Panc1 (cell line): ENCODE measurements around the gene NOL7. TPM values are rescaled to one million over a fixed set of nuclear protein-coding genes. Genes with fewer than 3 reads are reported as not detected.

Source experiments
- ATAC-seq: fragments of 200-7000 bp; cut with Tn5 transposase; 2 replicates; pipeline ENCODE4 v1.9.1; 2020; ENCODE audit warnings: mild to moderate bottlenecking, moderate library complexity
- BruUV-seq: library from RNA; stranded (reverse); fragments of 400-500 nt; replicated peaks from 2 replicates; lab custom pipeline; 2021; lab: Mats Ljungman, UMichigan
- CTCF ChIA-PET: fragments of 300-600 bp; sonication (Branson Sonifier 250); formaldehyde crosslinking; loops from one replicate; lab custom pipeline; 2022; ENCODE audit warnings: antibody characterized with exemption; lab: Charles Lee
- POLR2A ChIA-PET: fragments of 300-600 bp; sonication (Branson Sonifier 250); formaldehyde crosslinking; loops from one replicate; lab custom pipeline; 2022; ENCODE audit warnings: antibody characterized with exemption; lab: Charles Lee
- DNase-seq: peaks from one replicate; pipeline ENCODE4 v3.0.0-alpha.2; 2010; ENCODE audit warnings: low read depth, low spot score
- H3K27ac ChIP-seq: 2 replicates; pipeline ENCODE4 v1.5.1; 2011; ENCODE audit warnings: mild to moderate bottlenecking, low read length, inconsistent platforms
- H3K27me3 ChIP-seq: fragments of 200-500 bp; sonication (Bioruptor generic); 2 replicates; pipeline ENCODE4 v1.6.0; 2014; ENCODE audit warnings: low read length, inconsistent platforms; ENCODE audit not compliant: control insufficient read depth, insufficient read depth
- H3K36me3 ChIP-seq: fragments of 200-500 bp; sonication (Bioruptor generic); 2 replicates; pipeline ENCODE4 v1.5.1; 2014; ENCODE audit warnings: inconsistent platforms, mild to moderate bottlenecking, low read length, moderate library complexity; ENCODE audit not compliant: control insufficient read depth, insufficient read depth
- H3K4me1 ChIP-seq: 2 replicates; pipeline ENCODE4 v1.5.1; 2011; ENCODE audit warnings: inconsistent platforms, mild to moderate bottlenecking, low read length, moderate library complexity; ENCODE audit not compliant: control insufficient read depth, insufficient read depth
- H3K4me3 ChIP-seq, 2 experiments: 2 replicates each; pipeline ENCODE4 v1.5.1; 2011 to 2012; ENCODE audit warnings: low read depth in 2 of 2, low read length in 2 of 2, mild to moderate bottlenecking in 2 of 2, inconsistent platforms in 1 of 2, moderate library complexity in 1 of 2
- H3K9me3 ChIP-seq: fragments of 200-500 bp; sonication (Bioruptor generic); 2 replicates; pipeline ENCODE4 v1.5.1; 2014; ENCODE audit warnings: low read depth, mild to moderate bottlenecking, inconsistent platforms, low read length, moderate library complexity; ENCODE audit not compliant: control insufficient read depth, insufficient read depth
- POLR2AphosphoS5 ChIP-seq: IDR thresholded peaks from 2 replicates; pipeline ENCODE4 v1.6.1; 2012; ENCODE audit warnings: mild to moderate bottlenecking, low read depth, low read length, moderate library complexity
- SIN3A ChIP-seq: IDR thresholded peaks from 2 replicates; pipeline ENCODE4 v1.6.1; 2012; ENCODE audit warnings: low read depth, mild to moderate bottlenecking, low read length, moderate library complexity, borderline replicate concordance; ENCODE audit not compliant: insufficient read depth
- TCF7L2 ChIP-seq: IDR thresholded peaks from 2 replicates; pipeline ENCODE4 v1.6.1; 2011; ENCODE audit warnings: mild to moderate bottlenecking, low read depth, low read length, inconsistent platforms
- in situ Hi-C: cut with HindIII; loops from 2 replicates; pipeline ENCODE4 v1.10.0; 2016; ENCODE audit warnings: low sequenced_read_pairs, low pct_unique_long_range_greater_than_20kb
- intact Hi-C: fragments of 100-400 bp; cut with micrococcal nuclease; formaldehyde crosslinking; loops from one replicate; pipeline ENCODE4 v1.10.0; 2022; ENCODE audit not compliant: unreplicated experiment
- total RNA-seq: library from RNA; stranded (reverse); gene quantifications from one replicate; pipeline ENCODE4 v1.2.1, GENCODE V29; 2021; ENCODE audit not compliant: unreplicated experiment
- TF ChIP-seq, protein P1 (sequence below): fragments of 450-650 bp; IDR thresholded peaks from 2 replicates; pipeline ENCODE4 v1.5.1; 2017; ENCODE audit warnings: mild to moderate bottlenecking
- TF ChIP-seq, protein P2 (sequence below), 2 experiments: IDR thresholded peaks; 2 replicates each; pipeline ENCODE4 v1.6.1; 2011 to 2012; ENCODE audit warnings: low read depth in 2 of 2, control low read depth in 1 of 2, low read length in 1 of 2, mild to moderate bottlenecking in 1 of 2, moderate library complexity in 1 of 2; ENCODE audit not compliant: insufficient read depth in 1 of 2

NOL7 gene
- total RNA-seq, 1 experiment from 2014 or later, result 74.4 TPM

DNA sequence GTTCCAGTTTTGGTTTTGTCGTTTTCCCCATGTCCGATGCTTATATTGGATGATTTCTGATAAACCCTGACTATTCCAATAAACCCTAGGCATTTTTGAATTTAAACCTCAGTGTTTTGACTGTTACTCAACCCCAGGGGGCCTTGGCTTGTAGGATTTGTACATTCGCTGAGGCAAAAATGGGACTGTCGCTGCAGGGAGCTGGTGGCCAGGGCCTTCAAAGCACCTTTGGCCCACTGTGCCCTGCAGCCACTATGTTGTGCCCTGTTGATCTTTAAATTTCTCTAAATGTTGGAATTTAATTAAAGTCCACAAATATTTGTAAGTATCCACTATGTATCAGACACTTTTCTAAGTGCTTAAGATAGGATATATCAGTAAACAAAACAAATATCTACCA, 9.5 kb upstream of the NOL7 start:
- ChIA-PET POLR2A (no interaction called here), CTCF (no interaction called here)
- no peak overlapping the region for H3K27ac ChIP-seq
- in situ Hi-C loops, result no loop called here
- no peaks in the 10 kb centered on the region for H3K9me3 ChIP-seq
- H3K4me1 ChIP-seq, result no peaks in the 10 kb centered on the region
- intact Hi-C loops, result no loop called here
- DNase-seq (no peak), ATAC-seq (no peak)
- H3K4me3 ChIP-seq, result no peak overlapping the region
- no TSS peak for BruUV-seq
- TF ChIP-seq, protein P1, sequence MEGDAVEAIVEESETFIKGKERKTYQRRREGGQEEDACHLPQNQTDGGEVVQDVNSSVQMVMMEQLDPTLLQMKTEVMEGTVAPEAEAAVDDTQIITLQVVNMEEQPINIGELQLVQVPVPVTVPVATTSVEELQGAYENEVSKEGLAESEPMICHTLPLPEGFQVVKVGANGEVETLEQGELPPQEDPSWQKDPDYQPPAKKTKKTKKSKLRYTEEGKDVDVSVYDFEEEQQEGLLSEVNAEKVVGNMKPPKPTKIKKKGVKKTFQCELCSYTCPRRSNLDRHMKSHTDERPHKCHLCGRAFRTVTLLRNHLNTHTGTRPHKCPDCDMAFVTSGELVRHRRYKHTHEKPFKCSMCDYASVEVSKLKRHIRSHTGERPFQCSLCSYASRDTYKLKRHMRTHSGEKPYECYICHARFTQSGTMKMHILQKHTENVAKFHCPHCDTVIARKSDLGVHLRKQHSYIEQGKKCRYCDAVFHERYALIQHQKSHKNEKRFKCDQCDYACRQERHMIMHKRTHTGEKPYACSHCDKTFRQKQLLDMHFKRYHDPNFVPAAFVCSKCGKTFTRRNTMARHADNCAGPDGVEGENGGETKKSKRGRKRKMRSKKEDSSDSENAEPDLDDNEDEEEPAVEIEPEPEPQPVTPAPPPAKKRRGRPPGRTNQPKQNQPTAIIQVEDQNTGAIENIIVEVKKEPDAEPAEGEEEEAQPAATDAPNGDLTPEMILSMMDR, result no peak
- TF ChIP-seq TCF7L2 (no peak), POLR2AphosphoS5 (no peak), SIN3A (no peak)
- TF ChIP-seq, protein P2, sequence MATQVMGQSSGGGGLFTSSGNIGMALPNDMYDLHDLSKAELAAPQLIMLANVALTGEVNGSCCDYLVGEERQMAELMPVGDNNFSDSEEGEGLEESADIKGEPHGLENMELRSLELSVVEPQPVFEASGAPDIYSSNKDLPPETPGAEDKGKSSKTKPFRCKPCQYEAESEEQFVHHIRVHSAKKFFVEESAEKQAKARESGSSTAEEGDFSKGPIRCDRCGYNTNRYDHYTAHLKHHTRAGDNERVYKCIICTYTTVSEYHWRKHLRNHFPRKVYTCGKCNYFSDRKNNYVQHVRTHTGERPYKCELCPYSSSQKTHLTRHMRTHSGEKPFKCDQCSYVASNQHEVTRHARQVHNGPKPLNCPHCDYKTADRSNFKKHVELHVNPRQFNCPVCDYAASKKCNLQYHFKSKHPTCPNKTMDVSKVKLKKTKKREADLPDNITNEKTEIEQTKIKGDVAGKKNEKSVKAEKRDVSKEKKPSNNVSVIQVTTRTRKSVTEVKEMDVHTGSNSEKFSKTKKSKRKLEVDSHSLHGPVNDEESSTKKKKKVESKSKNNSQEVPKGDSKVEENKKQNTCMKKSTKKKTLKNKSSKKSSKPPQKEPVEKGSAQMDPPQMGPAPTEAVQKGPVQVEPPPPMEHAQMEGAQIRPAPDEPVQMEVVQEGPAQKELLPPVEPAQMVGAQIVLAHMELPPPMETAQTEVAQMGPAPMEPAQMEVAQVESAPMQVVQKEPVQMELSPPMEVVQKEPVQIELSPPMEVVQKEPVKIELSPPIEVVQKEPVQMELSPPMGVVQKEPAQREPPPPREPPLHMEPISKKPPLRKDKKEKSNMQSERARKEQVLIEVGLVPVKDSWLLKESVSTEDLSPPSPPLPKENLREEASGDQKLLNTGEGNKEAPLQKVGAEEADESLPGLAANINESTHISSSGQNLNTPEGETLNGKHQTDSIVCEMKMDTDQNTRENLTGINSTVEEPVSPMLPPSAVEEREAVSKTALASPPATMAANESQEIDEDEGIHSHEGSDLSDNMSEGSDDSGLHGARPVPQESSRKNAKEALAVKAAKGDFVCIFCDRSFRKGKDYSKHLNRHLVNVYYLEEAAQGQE (IDR thresholded peaks at IDR 0.05; ENCODE audit: insufficient read depth in 1 of 2, low read depth in 2 of 2, low read length in 1 of 2), result no peak
- H3K36me3 ChIP-seq, result no peaks in the 10 kb centered on the region
- H3K27me3 ChIP-seq, result no peaks in the 10 kb centered on the region

DNA sequence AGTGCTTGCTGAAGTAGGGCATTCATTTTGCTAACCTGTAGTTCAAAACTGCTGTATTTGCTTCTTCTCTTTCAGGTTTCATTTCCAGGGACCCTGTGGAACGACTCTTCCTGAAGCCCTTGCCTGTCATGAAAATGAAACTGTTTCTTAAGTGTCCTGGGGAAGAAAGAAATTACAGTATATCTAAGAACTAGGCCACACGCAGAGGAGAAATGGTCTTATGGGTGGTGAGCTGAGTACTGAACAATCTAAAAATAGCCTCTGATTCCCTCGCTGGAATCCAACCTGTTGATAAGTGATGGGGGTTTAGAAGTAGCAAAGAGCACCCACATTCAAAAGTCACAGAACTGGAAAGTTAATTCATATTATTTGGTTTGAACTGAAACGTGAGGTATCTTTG, 3.4 kb upstream of the NOL7 start:
- TF ChIP-seq, protein P1, result no peak
- TF ChIP-seq POLR2AphosphoS5, result no peak
- TF ChIP-seq, protein P2 (IDR thresholded peaks at IDR 0.05; ENCODE audit: insufficient read depth in 1 of 2, low read depth in 2 of 2, low read length in 1 of 2), result no peak
- no peak for TF ChIP-seq SIN3A
- no peak for TF ChIP-seq TCF7L2

More for the DNA sequence above, 3.4 kb upstream of the NOL7 start:
- no TSS peak for BruUV-seq
- ChIA-PET POLR2A (no interaction called here), CTCF (no interaction called here)
- DNase-seq (no peak), ATAC-seq (no peak)
- Histone ChIP-seq H3K9me3 (no peaks in the 10 kb centered on the region), H3K4me3 (no peak overlapping the region), H3K4me1 (peaks cover 11% of the 10 kb centered on the region; the same call in 1 of the 2 replicates), H3K27ac (no peak overlapping the region), H3K36me3 (peaks cover 3% of the 10 kb centered on the region; the same call in 1 of the 2 replicates), H3K27me3 (no peaks in the 10 kb centered on the region)
- intact Hi-C loops (no loop called here), in situ Hi-C loops (no loop called here)
